ENCODE measurements around the gene ANGPTL8. TPM values are rescaled to one million over a fixed set of nuclear protein-coding genes. Genes with fewer than 3 reads are reported as not detected.
A peak's percentile ranks its signal among the peaks of the same experiment; 100 is the strongest.

ANGPTL8 gene, protein sequence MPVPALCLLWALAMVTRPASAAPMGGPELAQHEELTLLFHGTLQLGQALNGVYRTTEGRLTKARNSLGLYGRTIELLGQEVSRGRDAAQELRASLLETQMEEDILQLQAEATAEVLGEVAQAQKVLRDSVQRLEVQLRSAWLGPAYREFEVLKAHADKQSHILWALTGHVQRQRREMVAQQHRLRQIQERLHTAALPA
- not detected for total RNA-seq
- long read RNA-seq, donor 1, result 0 reads
- long read RNA-seq, donor 2, result 0 reads

DNA sequence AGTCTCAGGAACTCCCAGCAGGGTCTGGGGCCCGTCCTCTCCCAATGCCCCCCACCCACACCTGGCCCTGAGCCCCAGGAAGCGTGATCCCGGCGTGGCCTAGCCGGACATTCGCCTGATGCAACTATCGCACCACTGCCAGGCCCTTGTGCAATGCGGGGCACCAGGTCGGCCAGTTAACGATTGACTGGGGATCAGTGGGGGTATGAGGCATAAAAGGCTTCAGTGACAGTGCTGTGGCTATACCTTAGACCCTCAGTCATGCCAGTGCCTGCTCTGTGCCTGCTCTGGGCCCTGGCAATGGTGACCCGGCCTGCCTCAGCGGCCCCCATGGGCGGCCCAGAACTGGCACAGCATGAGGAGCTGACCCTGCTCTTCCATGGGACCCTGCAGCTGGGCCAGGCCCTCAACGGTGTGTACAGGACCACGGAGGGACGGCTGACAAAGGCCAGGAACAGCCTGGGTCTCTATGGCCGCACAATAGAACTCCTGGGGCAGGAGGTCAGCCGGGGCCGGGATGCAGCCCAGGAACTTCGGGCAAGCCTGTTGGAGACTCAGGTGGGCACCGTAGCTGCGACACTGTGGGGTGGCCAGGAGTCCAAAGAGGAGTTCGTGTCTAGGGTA, at the start of gene ANGPTL8:
Gene ANGPTL8 (plus strand): TSS at position 243 of the 624 bp plus-strand sequence. CDS start 19 bp downstream, at position 262.
- Histone ChIP-seq H3K4me3 (no peak within 1 kb of the TSS), H3K36me3 (ENCODE audit: low read depth) (no peaks in the 10 kb centered on the region), H3K4me1 (ENCODE audit: low read depth) (no peaks in the 10 kb centered on the region), H3K9me3 (no peaks in the 10 kb centered on the region)
- TF ChIP-seq, protein P1, sequence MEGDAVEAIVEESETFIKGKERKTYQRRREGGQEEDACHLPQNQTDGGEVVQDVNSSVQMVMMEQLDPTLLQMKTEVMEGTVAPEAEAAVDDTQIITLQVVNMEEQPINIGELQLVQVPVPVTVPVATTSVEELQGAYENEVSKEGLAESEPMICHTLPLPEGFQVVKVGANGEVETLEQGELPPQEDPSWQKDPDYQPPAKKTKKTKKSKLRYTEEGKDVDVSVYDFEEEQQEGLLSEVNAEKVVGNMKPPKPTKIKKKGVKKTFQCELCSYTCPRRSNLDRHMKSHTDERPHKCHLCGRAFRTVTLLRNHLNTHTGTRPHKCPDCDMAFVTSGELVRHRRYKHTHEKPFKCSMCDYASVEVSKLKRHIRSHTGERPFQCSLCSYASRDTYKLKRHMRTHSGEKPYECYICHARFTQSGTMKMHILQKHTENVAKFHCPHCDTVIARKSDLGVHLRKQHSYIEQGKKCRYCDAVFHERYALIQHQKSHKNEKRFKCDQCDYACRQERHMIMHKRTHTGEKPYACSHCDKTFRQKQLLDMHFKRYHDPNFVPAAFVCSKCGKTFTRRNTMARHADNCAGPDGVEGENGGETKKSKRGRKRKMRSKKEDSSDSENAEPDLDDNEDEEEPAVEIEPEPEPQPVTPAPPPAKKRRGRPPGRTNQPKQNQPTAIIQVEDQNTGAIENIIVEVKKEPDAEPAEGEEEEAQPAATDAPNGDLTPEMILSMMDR (IDR thresholded peaks at IDR 0.05), result no peak
- intact Hi-C loops (cut with DNase I, micrococcal nuclease), result no loop called here
- ATAC-seq (no peak), DNase-seq (no peak)

DNA sequence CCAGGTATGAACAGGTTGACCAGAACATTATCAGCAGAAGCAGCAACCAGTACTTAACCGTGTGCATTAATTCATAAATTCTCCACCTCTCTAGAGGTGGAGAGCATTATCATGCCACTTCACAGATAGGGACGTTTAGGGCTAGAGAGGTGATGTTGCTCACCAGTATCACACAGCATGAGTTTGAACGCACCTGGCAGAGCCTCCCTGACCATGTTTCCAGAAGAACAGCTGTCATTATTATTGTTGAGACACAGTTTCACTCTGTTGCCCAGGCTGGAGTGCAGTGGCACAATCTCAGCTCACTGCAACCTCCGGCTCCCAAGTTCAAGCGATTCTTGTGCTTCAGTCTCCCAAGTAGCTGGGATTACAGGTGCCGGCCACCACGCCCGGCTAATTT, 48.9 kb upstream of the ANGPTL8 start:
- intact Hi-C loops (cut with DNase I, micrococcal nuclease), result no loop called here
- Histone ChIP-seq H3K36me3 (ENCODE audit: low read depth) (no peaks in the 10 kb centered on the region), H3K4me3 (no peak overlapping the region), H3K9me3 (no peaks in the 10 kb centered on the region), H3K4me1 (ENCODE audit: low read depth) (no peaks in the 10 kb centered on the region)
- TF ChIP-seq, protein P1 (IDR thresholded peaks at IDR 0.05), result no peak
- ATAC-seq (no peak), DNase-seq (no peak)

DNA sequence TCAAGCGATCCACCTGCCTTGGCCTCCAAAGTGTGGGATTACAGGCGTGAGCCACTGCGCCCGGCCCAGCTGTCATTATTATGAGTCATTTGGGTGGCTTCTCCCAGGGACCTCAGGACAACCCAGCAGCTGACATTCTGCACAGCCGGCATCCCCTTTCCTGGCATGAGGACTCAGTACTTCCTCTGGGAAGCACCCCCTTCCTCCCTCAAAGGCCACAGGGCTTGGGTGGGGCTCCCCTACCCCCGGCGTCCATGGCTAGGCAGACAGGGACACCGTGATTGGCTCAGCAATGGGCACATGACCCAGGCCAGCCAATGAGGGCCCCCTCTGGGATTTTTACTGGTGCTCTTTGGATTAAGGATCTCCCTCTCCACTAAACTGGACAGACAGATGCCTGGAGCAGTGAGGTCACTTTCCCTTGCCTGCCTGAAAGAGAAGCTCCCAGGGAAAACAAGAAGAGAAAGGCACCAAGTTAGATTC, 48.1 kb upstream of the ANGPTL8 start:
- no peaks in the 10 kb centered on the region for H3K4me1 ChIP-seq (ENCODE audit: low read depth)
- TF ChIP-seq, protein P1 (IDR thresholded peaks at IDR 0.05), result no peak
- no peaks in the 10 kb centered on the region for H3K9me3 ChIP-seq
- ATAC-seq, result peak; percentile 68
- DNase-seq, result peak; percentile 36 to 76 (median 59)
- no peak overlapping the region for H3K4me3 ChIP-seq
- no peaks in the 10 kb centered on the region for H3K36me3 ChIP-seq (ENCODE audit: low read depth)
- intact Hi-C loops (cut with DNase I, micrococcal nuclease), result no loop called here

DNA sequence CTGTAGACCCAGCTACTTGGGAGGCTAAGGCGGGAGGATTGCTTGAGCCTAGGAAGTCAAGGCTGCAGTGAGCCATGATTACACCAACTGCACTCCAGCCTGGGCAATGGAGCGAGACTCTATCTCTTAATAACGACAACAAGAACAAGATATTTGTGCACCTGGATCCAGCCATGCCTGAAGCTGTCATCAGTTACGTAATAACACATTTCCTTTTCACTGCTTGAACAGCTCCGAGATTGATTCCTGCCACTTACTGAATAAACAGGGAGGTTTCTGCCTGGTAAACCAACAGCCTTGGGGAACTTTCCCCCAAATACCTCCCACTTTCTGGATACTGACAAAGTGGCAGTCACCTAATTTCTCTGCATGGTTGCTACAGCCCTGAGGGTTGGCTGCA, 47.5 kb upstream of the ANGPTL8 start:
- TF ChIP-seq, protein P1 (IDR thresholded peaks at IDR 0.05), result no peak
- Histone ChIP-seq H3K4me3 (no peak overlapping the region), H3K9me3 (no peaks in the 10 kb centered on the region), H3K36me3 (ENCODE audit: low read depth) (no peaks in the 10 kb centered on the region), H3K4me1 (ENCODE audit: low read depth) (peaks cover 5% of the 10 kb centered on the region)
- intact Hi-C loops (cut with DNase I, micrococcal nuclease), result no loop called here
- ATAC-seq, result no peak
- no peak for DNase-seq

DNA sequence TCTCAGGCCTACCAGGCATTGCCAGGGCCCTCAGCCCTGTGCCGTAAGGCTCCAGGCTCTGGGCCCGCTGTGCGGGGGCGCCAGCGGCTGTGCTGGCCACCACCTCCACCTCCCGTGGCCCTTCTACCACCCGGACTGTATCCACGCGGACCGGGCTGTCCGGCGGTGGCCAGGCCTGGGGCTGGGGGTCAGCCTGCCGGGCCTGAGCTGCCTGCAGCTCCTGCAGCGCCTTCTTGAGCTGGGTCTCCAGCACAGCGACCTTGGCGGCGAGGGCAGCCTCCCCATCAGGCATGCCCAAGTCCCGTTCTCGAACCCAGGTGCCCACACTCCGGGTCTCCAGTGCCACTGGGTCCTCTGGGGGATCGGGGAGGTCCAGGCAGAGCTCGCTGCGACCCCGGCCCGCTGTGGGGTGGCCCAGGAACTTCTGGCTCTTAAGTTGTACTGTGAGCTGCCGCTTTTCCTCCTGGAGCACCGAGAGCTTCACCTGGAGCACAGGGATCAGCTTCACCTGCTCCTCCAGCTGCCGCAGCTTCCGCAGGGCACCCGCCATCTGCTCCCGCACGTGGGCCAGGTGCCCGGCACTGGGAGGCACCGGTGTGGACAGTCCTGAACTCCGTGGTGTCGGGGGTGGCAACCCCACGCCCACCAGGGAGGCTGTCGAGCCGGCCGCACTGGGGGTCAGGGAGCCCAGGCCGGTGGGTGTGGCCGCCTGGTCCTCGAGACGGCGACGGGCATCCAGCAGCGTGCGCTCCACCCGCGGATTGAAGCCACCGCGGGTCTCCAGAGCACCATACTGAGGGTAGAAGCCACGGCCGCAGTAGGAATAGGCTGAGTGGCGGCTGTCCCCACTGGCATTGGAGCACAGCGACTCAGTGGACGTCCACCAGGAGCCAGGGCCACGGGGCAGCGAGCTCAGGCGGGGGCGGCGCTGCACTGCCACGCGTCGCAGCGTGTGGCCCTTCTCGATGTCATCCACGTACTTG, 46.2 kb upstream of the ANGPTL8 start:
- H3K36me3 ChIP-seq (ENCODE audit: low read depth), result no peaks in the 10 kb centered on the region
- ATAC-seq (no peak), DNase-seq (no peak)
- TF ChIP-seq, protein P1 (IDR thresholded peaks at IDR 0.05), result no peak
- no peaks in the 10 kb centered on the region for H3K9me3 ChIP-seq
- peaks cover 9% of the 10 kb centered on the region for H3K4me1 ChIP-seq (ENCODE audit: low read depth)
- intact Hi-C loops (cut with DNase I, micrococcal nuclease), result no loop called here
- no peak overlapping the region for H3K4me3 ChIP-seq

All from mucosa of descending colon (tissue), 3 donors.